HG03442 (cell line): ENCODE data around the gene HOXB2.
A peak's percentile ranks its signal among the peaks of the same experiment; 100 is the strongest.
"Not testable (repeated sequence)": the region's sequence is repeated elsewhere in the genome, so short reads cannot be mapped to it uniquely, and the experiment has no call there.

Source experiments
- ATAC-seq: cut with Tn5 transposase; IDR thresholded peaks from one replicate; pipeline ENCODE4 v1.9.1; 2021; ENCODE audit warnings: mild to moderate bottlenecking, moderate library complexity; ENCODE audit not compliant: unreplicated experiment

Gene HOXB2

DNA sequence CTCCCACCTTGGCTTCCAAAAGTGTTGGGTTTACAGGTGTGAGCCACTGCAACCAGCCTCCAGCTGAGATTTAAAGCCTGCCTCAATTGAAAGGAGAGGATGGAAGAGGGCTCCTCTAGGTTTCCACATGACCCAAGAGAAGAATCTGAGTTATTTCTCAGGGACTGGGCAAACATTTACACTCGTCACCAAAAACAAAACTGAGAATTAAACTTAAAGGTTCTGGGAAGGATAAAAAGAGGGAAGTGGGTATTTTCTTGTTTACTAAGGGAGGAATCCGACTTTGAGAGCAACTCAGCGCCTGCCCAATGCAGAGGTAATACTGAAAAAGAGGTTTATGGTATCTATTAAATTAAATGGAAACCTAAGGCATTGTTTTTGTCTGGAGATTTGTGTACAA lies 27.4 kb downstream of the HOXB2 start:
- ATAC-seq: no peak

GRCh38 chr17:48515925-48516900 lies 28.7 kb downstream of the HOXB2 start:
- no peak for ATAC-seq

GRCh38 chr17:48514477-48514876 lies 30.4 kb downstream of the HOXB2 start:
- ATAC-seq: no peak

- ATAC-seq: no peak
These were observed 31.0 kb downstream of the HOXB2 start for GRCh38 chr17:48513666-48514455.

DNA sequence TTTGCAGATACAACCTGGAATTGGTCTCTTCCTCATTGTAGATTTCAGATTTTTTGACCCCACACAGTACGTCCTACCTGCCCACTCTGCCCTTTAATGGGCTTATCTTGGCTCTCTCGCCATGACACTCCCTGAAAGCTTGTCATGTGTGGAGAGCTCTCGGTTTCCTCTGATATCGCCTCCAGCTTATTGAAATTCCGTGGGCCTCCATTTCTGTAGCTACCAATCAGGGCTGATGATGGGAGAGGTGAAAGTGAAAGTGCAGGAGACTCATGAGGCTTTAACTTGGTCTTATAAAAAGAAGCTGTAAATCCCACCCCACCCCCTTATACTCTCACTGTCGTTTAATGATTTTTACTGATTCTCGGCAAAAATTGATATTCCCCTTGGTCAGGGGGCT lies 31.8 kb downstream of the HOXB2 start:
- no peak for ATAC-seq

DNA sequence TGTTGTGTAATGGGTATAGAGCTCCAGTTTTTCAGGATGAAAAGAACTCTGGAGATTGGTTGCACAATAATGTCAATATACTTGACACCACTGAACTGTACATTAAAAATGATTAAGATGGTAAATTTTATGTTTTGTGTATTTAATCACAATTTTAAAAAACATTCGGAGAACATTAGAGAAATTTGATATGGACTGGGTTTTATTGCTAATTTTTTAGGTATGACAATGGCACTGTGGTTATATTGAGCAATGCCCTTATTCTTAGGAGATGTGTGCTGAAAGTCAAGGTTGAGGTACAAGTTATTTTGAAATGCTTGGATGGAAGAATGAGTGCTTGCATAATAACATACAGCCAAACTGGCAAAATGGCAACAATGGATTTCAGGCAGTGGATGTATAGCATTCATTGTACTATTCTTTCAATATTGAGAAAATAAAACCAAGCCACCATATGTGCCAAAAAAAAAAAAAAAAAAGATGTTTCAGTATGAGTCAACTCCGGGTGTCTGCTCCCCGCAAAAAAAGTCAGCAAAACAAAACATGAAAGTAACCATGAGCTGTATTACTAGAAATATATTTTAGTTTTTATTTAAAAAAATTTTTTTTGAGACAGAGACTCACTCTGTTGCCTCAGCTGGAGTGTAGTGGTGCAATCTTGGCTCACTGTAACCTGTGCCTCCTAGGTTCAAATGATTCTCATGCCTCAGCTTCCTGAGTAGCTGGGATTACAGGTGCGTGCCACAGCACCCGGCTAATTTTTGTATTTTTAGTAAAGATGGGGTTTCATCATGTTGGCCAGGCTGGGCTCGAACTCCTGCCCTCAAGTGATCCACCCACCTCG lies 33.9 kb downstream of the HOXB2 start:
- ATAC-seq: peak; percentile 40

DNA sequence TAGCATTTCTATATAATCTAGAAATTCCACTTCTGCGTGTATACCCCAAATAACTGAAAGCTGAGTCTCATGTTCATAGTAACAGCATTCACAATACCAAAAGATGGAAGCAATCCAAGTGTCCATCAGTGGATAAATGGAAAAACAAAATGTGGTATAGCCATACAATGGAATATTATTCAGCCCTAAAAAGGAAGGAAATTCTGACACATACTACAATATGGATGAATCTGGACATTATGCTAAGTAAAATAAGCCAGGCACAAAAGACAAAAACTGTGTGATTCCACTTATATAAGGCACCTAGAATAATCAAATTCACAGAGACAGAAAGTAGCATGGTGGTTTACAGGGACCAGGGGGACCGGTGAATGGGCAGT lies 34.5 kb downstream of the HOXB2 start:
- ATAC-seq: no peak

GRCh38 chr17:48509708-48510107 lies 35.2 kb downstream of the HOXB2 start:
- not testable (repeated sequence) for ATAC-seq

GRCh38 chr17:48506246-48506645 lies 38.7 kb downstream of the HOXB2 start:
- ATAC-seq: no peak

GRCh38 chr17:48505788-48506187 lies 39.1 kb downstream of the HOXB2 start:
- peak; percentile 89 for ATAC-seq

DNA sequence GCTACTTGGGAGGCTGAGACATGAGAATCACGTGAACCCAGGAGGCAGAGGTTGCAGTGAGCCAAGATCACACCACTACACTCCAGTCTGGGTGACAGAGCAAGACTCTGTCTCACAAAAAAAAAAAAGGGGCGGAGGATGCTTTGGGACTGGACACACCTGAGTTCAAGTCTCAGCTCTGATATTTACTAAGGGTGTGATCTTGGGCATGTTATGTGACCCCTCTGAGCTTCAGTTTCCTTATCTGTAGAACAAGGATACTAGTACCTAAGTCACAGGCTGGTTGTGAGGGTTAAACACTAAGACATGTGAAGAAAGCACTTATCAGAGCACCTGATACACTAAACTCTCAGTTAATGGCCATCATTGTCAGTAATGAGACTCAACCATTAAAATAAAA lies 40.0 kb downstream of the HOXB2 start:
- ATAC-seq: no peak

DNA sequence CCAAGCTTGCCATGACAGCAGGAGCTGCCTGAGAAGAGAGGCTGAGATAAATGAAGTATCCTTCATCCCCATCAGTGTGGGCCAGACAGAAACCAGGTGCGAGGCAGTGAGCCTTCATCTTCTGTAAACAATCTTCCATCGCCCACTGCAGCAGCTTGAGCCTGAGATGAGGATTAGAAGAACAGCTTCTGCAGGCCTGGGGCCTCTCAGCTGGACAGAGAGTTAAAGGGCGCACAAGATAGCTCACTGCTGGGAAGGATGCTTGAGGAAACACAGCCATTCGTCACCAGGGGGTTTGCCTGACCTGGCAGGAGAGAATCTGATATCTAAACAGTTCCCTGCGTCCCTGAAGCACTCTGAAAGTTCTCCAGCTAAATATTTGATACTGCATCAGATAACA lies 41.2 kb downstream of the HOXB2 start:
- ATAC-seq: no peak

- ATAC-seq: no peak
These were observed 42.0 kb downstream of the HOXB2 start for GRCh38 chr17:48502901-48503300.

DNA sequence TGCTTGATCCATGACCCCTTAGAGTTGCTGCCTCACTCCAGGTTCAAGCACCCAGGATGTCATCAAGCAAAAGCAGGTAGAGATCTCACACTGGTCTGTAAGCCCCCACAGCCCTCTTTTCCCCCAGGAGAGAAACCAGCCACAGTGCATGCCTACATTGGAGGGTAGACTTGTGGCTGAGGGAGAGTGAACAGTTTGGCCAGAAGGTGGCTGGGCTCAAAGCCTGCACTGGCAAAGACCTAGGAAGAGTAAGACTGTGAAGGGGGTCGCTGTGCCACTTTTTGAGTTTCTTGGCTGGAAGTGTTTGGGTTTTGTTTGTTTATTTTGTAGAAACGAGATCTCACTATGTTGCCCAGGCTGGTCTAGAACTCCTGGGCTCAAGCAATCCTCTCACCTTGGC lies 42.6 kb downstream of the HOXB2 start:
- ATAC-seq: no peak

DNA sequence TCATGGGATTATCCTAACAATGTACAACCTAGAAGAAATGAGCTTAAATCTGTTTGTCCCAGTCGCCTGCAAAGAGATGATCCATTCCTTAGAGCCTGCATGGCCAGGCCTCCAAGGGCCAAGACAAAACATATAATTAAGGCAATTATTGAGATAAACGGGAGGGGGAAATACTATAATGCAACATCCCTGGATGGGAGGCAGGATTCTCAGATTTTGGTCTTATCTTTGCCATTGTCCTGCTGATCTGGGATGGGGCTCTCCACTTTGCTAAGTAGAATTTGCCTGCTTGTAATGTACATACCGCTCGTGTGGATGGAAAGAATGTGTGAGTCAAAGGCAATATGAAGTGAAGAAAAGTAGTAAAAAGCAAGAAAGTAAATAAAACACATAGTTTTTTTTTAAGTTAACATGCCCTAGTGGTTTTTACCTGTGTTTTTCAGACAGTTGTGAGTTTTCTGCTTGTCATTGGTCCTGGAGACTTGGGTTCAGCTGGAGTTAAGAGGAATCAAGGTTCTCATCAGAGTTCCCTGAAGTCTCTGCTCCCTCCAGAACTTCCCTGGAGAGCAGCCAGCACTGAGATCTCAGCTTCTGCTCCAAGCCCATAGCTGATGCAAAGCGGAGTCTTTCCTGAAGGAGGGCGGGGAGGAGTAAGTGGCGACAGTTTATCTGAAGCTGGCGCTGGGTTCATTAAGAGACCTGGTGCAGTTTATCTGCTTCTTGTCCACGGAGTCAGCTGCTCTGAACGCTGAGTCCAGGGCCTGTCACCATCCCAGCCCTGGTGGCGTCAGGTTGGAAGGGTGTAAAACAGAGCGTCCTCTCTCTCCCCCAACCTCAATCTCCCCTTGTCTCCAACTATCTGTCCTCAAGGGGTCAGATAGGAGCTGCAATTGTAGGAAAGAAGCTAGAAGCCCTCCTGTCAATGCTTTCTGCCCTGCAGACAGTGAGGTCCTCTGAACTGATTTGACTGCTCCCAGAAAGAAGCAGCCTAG lies 44.2 kb downstream of the HOXB2 start:
- no peak for ATAC-seq

DNA sequence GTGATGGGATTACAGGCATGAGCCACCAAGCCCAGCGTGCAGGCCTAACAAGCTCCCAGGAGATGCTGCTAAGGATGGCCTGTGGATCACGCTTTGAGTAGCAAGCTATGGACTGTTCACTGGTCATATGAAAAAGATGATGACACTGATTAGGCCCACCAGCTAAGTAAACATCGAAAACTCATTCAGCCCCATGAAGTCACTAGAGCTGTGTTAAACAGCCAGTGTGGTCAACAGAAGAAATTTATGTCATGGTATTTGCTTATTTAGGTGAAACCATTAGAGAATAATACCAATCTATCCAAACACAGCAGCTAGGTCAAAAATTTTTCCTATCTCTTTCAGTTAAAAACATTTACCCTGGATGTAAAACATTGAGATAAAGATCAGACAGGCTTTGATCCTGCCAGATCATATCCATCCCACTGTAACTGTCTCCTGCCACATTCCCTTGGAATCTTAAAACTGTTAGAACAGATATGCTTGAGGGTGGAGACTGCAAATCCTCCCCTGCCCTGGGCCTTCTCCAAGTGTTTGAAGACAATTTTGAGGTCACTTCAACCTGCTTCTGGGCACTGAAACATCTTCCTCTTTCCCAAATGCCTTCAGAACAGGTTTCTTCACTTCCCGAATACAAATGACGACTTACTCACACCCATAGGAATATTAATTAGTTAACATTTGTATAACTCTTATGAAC lies 45.0 kb downstream of the HOXB2 start:
- no peak for ATAC-seq

DNA sequence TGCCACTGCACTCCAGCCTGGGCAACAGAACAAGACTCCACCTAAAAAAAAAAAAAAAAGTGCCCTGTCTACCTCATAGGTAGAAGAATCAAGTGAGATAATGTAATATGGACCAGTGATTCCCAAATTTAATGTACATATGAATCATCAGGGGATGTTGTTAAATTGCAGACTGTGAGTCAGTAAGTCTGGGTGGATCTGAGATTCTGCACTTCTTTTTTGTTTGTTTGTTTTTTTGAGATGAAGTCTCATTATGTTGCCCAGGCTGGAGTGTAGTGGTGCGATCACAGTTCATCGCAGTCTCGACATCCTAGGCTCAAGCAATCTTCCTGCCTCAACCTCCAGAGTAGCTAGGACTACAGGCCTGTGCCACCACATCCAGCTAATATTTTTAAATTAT lies 45.7 kb downstream of the HOXB2 start:
- no peak for ATAC-seq

DNA sequence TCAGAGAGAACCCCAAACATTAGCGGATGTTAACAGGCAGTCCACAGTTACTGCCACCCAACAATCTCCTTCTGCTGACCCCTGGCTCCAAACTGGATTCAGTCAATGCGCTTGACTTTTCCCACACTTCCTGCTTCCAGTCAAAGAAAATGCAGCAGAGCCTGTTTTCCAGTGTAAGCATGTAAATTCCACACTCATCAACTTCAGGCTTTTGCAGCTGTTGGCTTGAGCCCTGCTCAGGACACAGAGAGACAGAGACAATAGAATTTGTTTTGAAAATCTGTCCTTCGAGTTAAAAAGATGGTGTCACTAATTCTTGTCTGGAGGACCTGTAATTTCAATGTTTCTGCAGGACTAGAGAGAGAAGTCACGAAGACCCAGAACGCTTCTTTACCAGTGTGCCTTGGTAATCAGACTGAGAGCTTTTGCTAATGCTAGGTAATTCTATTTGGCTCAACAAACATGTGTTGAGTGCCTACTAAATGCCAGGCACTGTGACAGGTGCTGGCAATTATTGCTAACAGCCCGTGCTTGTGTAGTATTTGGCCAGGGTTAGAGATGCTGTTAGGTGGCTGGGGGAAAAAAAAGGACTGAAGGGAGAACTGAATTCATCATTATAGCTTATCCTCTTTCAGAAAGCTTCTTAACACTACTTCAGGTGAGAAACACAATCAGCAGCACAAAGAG lies 46.6 kb downstream of the HOXB2 start:
- ATAC-seq: no peak

DNA sequence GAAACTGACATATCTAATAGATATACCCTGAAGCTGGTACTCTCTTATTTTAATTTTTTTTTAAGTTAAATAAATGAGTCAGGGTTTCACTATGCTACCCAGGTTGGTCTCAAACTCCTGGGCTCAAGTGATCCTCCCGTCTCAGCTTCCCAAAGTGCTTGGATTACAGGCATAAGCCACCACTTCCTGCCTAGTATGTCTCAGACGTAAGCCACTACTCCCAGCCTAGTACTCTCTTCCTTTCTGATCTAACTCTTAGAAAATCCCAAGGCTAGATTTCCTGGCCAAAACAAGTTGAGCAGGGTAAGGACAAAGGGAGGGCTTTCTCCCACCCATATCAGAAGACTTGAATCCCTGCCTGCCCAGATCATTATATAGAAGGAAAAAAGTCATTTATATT lies 47.8 kb downstream of the HOXB2 start:
- no peak for ATAC-seq
